Measurements from ENCODE around the gene PNPLA5. TPM values are rescaled to one million over a fixed set of nuclear protein-coding genes. Genes with fewer than 3 reads are reported as not detected.

PNPLA5 gene
- total RNA-seq, 1 donor from 2014 or later = not detected

DNA sequence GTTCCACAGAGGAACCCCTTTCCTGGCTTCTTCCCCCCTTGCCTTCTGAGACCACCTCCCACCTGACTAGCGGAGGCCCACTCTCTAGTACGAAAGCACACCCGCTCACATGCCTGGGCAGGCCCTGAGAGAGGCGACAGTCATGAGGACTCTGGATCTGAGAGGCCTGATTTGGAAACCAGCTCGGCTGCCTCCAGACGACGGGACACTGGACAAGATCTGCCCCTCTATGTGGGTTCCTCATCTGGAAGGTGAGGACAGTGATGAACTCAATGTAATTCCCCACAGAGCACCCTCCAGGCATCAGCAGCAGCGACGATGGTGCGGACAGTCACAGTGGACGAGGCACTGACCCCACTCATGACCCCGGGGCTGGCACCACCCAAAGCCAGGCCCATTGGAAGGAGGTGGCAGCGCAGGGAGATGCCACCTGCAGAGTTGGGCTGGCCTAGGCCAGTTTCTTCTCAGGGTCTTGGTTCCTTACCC lies 37.0 kb downstream of the PNPLA5 start:
- H3K36me3 ChIP-seq (ENCODE audit: control insufficient read depth, insufficient read depth, low read length) = no peaks in the 10 kb centered on the region
- no peaks in the 10 kb centered on the region for H3K27me3 ChIP-seq (ENCODE audit: control insufficient read depth, insufficient read depth, low read length)
- no peak for DNase-seq (ENCODE audit: low read depth)
- TF ChIP-seq, protein P1, sequence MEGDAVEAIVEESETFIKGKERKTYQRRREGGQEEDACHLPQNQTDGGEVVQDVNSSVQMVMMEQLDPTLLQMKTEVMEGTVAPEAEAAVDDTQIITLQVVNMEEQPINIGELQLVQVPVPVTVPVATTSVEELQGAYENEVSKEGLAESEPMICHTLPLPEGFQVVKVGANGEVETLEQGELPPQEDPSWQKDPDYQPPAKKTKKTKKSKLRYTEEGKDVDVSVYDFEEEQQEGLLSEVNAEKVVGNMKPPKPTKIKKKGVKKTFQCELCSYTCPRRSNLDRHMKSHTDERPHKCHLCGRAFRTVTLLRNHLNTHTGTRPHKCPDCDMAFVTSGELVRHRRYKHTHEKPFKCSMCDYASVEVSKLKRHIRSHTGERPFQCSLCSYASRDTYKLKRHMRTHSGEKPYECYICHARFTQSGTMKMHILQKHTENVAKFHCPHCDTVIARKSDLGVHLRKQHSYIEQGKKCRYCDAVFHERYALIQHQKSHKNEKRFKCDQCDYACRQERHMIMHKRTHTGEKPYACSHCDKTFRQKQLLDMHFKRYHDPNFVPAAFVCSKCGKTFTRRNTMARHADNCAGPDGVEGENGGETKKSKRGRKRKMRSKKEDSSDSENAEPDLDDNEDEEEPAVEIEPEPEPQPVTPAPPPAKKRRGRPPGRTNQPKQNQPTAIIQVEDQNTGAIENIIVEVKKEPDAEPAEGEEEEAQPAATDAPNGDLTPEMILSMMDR (IDR thresholded peaks at IDR 0.05; ENCODE audit: insufficient read depth, low read length, poor library complexity, severe bottlenecking) = no peak
- no peak overlapping the region for H3K4me3 ChIP-seq (ENCODE audit: low read depth, low read length)

DNA sequence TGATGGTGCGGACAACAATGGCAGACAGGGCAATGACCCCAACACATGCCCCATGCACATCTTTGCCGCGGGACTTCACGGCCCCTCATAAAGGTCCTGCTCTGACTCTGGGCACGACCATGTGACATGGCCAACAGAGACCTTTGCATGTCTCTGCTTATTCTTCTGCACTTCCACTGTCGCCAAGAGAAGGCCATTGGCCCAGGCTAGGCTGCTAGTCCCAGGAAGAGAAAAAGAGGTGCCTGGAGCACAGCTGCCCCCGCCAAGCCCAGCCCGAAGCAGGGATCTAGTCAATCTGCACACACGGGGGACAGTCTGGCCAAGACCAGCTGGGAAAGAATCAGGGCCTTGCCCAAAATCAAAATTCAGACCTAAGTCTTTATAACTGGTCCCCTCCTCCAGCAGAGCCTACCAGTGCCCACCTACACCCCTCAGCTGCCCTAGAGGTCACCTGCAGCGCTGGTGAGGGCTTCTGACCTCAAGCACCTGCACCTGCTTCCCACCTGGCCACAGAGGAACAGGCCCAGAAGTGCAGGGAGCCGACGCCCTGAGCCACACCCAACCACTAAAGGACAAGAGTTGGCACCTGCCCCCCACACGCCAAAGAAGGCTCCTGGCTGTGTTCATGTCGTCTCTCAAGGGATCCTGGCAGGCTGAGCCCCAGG lies 37.6 kb downstream of the PNPLA5 start:
- Histone ChIP-seq H3K27me3 (ENCODE audit: control insufficient read depth, insufficient read depth, low read length) (no peaks in the 10 kb centered on the region), H3K36me3 (ENCODE audit: control insufficient read depth, insufficient read depth, low read length) (no peaks in the 10 kb centered on the region), H3K4me3 (ENCODE audit: low read depth, low read length) (no peak overlapping the region)
- TF ChIP-seq, protein P1 (IDR thresholded peaks at IDR 0.05; ENCODE audit: insufficient read depth, low read length, poor library complexity, severe bottlenecking) = no peak
- no peak for DNase-seq (ENCODE audit: low read depth)

DNA sequence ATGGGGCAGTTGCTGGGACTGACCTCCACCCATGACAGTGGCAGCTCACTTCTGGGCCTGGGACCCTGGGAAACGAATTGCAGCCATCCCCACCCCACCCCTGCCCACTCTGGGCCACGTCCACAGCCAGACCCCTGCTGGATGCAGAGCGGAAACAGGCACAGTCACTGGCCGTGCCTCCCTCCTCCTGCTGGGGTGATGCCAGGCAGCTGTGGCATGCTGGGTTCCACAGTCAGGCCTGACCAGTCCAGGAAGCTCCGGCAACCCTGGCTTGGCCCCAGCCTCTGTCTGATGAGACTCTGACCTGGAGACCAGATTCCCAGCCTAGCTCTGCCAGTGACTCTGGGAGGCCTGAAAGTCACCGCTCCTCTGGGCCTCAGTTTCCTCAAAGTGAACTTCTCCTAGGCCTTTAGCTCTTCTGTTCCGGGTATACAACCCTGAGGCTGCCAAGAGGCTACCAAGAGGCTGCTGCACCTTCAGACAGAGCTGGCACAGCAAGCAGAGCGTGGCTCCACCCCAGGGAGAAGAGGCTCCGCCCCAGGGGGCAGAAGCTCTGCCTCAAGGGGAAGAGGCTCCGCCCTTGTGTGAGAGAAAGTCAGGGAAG lies 38.4 kb downstream of the PNPLA5 start:
- no peak for DNase-seq (ENCODE audit: low read depth)
- Histone ChIP-seq H3K27me3 (ENCODE audit: control insufficient read depth, insufficient read depth, low read length) (no peaks in the 10 kb centered on the region), H3K4me3 (ENCODE audit: low read depth, low read length) (no peak overlapping the region), H3K36me3 (ENCODE audit: control insufficient read depth, insufficient read depth, low read length) (no peaks in the 10 kb centered on the region)
- TF ChIP-seq, protein P1 (IDR thresholded peaks at IDR 0.05; ENCODE audit: insufficient read depth, low read length, poor library complexity, severe bottlenecking) = no peak

DNA sequence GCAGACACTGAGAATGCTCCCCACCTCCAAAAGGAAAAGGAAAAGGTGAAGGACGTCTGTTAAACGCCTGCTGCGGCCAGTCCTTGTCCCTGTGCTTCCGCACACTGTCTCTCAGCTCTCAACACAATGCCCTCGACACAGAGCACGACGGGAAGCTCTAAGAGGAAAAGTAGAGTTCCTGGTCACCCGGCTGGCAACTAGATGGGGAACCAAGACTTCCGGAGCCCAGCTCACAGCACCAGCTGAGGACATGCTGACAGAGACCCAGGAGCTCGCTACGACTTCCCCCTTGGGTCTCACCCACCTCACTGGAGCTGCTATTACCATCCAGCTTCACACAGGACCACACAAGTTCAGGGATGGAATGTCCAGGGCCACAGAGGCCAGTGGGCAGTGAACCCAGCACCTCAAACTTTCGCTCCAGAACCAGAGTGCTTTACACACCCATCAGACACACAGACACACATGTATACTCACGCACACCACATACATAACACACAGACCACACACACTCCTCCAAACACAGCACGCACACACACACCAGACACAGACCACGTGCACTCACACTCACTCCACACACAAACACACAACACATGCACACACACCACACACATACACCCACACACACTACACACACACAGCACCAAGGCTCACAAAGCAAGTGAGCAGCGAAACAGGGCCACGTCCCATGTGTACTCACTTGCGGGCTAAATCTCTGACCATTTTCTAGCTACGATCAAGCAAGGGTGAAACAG lies 39.1 kb downstream of the PNPLA5 start:
- H3K36me3 ChIP-seq (ENCODE audit: control insufficient read depth, insufficient read depth, low read length) = no peaks in the 10 kb centered on the region
- TF ChIP-seq, protein P1 (IDR thresholded peaks at IDR 0.05; ENCODE audit: insufficient read depth, low read length, poor library complexity, severe bottlenecking) = no peak
- no peak for DNase-seq (ENCODE audit: low read depth)
- H3K4me3 ChIP-seq (ENCODE audit: low read depth, low read length) = no peak overlapping the region
- no peaks in the 10 kb centered on the region for H3K27me3 ChIP-seq (ENCODE audit: control insufficient read depth, insufficient read depth, low read length)

DNA sequence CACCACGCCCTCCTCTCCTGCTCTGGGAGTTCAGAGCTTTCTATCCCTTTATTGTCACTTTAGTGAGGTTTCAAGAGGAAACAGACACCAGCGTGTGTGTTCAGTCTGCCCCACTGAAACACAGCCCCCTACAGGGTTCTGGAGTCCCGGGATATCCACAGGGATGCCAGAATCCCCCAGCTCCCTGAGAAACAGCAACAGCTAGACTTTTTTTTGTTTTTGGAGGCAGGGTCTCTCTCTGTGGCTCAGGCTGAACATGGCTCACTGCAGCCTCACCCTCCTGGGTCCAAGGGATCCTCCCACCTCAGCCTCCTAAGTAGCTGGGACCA lies 39.9 kb downstream of the PNPLA5 start:
- Histone ChIP-seq H3K36me3 (ENCODE audit: control insufficient read depth, insufficient read depth, low read length) (no peaks in the 10 kb centered on the region), H3K27me3 (ENCODE audit: control insufficient read depth, insufficient read depth, low read length) (no peaks in the 10 kb centered on the region), H3K4me3 (ENCODE audit: low read depth, low read length) (no peak overlapping the region)
- no peak for DNase-seq (ENCODE audit: low read depth)
- TF ChIP-seq, protein P1 (IDR thresholded peaks at IDR 0.05; ENCODE audit: insufficient read depth, low read length, poor library complexity, severe bottlenecking) = no peak

Data from kidney epithelial cell (primary cell).